ENCODE results near the gene LAMB2.

LAMB2 gene

DNA sequence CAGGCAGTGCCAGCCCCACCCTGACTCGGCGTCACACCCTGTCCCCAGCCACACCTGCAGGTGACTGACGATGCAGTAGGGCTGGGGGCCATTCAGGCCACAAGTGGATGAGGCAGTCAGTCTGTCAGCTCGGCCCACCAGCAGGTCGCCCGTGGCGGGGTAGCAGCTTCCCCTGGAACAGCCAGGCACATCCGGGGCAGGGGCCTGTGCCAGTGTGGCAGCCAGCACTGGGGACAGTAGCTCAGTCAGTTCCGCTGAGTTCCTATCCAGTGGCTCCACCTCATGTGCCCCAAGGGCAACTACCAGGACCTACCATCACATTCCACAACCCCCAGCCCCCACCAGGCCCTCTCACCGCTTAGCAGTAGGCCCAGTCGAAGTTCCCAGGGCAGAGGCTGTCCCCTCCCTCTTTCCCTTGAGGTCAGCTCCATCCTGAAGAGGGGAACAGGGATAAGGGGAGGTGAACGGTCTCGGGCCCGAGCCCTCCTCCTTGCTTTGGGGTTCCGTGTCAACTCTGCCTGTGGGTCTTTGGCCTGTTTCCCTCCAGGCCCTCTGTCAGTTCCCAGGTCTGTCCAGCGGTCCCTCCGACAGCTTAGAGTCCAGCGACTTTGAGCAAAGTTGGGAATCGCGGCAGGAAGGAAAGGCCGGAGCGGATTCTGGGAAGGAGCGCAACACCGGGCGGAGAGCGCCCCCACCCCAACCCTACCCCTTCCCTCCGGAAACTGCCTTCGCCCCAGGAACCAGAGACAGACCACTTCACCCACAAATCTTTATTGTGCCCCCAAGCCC is at the start of gene LAMB2:
TSS of gene LAMB2 (minus strand) at position 614 of the 789 bp plus-strand sequence. CDS start at position 431, 183 bp downstream.
- DNase-seq (ENCODE audit: low read depth): no peak

- no peak for DNase-seq (ENCODE audit: low read depth)
Observed at GRCh38 chr3:49181351-49181750, 48.5 kb upstream of the LAMB2 start.

GRCh38 chr3:49180116-49180515 is 47.3 kb upstream of the LAMB2 start:
- DNase-seq (ENCODE audit: low read depth): no peak

DNA sequence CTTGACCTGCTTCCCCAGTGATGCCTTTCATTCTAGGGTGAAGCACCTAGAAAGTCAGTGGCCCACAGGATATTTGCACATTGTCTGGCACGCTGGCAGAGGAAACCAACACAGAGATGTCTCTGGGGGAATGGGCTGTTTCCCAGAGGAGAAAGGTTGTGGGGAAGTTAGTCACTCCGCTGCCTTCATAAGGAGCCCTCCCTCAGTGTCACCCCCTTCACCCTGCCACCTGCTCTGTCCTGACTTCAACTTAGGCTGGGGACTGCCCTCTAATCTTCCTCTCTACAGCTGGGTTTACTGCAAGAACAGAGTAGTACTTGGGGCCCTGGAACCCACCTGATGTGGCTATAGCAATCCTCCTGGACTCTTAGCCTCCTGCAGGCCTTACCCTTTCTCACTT is 44.2 kb upstream of the LAMB2 start:
- no peak for DNase-seq (ENCODE audit: low read depth)

- no peak for DNase-seq (ENCODE audit: low read depth)
Observed at GRCh38 chr3:49175530-49175929, 42.7 kb upstream of the LAMB2 start.

DNA sequence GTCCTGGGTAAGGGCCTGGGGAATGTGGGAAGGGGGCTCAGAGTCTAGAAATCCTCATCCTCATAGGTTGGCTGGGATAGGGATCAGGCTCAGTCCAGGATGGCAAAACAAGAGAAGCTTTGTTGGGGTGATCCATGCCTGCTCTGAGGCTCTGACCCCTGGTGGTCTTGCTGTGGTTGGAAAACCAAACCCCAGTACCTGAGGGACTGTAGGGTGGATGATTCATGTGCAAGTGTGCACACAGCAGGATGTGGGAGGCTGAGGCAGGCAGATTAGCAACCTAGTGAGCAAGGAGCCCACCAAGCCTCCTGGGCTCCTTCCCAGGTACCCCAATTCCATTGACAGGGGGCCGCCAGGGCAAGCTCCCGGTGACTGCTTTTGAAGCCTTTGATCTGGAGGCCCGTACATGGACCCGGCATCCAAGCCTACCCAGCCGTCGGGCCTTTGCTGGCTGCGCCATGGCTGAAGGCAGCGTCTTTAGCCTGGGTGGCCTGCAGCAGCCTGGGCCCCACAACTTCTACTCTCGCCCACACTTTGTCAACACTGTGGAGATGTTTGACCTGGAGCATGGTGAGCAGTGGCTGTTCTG is 41.6 kb upstream of the LAMB2 start:
- DNase-seq (ENCODE audit: low read depth): no peak

- DNase-seq (ENCODE audit: low read depth): no peak
Observed at GRCh38 chr3:49173792-49174170, 40.9 kb upstream of the LAMB2 start.

DNA sequence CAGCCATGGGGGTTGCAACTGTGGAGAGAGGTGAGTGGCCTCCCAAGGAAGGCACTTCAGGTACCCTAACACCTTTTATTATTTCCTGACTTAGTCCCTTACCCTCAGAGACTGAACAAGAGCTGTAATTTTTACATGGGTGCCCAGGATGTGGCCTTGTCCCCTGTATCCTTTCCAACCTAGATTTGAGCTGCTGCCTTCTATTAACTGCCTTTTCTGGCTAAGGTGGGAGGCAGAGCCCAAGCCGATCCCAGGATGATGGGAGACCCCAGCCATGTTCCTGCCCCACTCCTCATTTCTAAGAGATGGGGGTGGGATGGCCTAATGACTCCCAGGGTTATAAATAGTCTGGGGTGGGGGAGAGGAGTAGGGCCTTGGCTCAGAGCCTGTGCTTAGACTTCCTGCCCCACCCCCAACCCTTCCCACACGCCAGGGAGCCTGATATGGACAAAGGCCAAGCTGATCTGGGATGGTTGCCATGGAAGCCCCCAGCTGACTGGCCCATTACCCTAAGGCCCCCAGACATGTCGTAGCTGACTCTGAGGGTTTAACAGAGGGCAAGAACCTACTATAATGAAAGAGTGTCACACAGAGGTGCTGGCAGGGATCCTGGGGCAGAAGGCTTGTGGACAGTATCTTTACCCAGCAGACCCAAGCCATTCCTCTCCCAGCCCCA is 40.4 kb upstream of the LAMB2 start:
- no peak for DNase-seq (ENCODE audit: low read depth)

GRCh38 chr3:49172551-49173041 is 39.7 kb upstream of the LAMB2 start:
- no peak for DNase-seq (ENCODE audit: low read depth)

DNA sequence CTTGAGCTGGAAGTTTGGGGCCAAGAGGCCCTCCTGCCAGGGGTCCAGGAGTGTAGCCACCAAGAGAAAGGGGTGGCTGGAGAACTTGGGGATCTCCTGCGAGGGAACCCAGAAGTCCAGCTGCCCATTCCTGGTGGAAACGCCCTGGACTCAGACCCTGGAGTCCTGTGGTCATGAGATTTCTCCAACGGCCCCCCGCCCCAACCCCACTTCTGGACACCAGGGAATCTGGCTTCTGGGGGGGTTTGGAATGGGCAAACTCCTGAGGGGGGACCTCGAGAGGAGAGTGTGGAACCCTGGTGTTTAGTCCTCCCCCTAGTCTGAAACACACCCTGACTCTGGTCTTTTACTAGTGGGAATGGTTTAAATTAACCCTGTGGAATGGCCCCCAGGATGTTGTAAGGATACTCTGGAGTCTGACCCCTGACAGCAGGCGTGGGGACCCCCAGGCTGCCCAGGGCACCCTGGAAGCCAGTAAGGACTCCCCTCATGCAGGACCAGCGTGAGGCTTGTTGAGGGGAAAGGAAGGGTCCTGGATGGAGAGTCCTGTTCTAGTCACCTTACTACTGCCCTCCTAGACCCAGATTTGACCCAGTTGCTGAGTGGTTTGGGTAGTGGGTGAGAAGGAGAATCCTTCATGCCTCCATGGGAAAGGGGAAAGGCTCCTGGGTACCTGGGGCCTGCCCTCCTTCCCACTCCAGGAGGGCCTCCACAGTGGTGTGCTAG is 39.1 kb upstream of the LAMB2 start:
- DNase-seq (ENCODE audit: low read depth): no peak

- peak; percentile 64 for DNase-seq (ENCODE audit: low read depth)
Observed at GRCh38 chr3:49171119-49171774, 38.4 kb upstream of the LAMB2 start, which contains the start of gene KLHDC8B. KLHDC8B (plus strand) TSS chr3:49171598; CDS start chr3:49172770, 1,172 bp downstream.

DNA sequence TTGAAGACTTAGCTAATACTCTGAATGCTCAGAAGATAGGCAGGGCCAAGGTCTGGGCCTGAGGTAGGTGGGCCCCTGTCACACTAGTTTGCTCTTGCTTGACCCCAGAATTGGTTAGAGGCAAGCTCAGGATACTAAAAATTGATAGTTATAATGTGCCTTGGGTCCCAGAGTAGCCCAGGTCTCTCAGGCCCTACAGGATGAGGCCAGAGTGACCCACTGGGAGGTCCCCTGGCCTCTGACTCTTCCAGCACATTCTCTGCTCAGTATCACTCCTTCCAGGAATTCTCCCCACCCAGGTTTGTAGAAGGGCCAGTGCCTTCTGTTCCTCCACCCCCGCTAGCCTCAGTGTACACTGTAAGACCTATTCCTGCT is 37.9 kb upstream of the LAMB2 start:
- no peak for DNase-seq (ENCODE audit: low read depth)

DNA sequence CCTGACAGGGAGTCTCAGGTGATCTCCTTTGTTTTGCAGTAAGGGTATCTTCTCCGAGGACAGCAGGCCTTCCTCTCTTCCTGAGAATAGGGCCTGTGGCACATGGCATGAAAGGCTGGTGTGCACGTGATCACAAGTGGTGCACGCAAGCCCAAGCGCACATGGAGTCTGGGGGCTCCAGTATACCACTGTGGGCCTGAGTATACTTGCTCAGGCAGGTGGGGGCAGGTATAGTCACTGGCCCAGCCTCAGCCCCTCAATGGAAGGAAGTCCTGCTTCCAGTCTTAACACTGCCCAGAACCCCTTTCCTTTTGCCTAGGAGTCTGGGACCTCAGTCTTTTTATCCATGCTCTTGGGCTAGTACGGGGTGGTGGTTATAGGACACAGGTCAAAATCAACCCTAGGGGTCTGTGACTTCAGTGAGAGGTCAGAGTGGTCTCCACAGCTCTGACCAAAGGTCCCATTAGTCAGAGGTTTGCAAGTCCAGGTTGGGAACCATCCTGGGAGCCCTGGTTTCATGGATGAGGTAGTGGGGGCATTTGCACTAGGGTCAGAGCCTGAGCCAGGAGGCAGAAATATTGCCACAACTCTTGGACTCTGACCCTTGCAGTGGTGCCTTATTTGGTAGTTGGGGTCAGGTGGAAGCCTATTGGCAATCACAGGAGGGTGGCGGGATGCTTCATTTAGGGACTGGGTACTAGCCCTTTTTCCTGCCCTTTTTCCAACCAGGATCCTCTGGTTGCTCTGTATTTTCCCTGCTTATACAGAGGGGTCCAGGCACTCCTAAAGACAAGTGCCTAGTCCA is 34.1 kb upstream of the LAMB2 start:
- DNase-seq (ENCODE audit: low read depth): no peak

- DNase-seq (ENCODE audit: low read depth): peak; percentile 47
Observed at GRCh38 chr3:49165771-49166751, 33.2 kb upstream of the LAMB2 start, which contains the start of gene CCDC71. CCDC71 (minus strand) TSS chr3:49166331; CDS start chr3:49164208, 2,123 bp downstream.

DNA sequence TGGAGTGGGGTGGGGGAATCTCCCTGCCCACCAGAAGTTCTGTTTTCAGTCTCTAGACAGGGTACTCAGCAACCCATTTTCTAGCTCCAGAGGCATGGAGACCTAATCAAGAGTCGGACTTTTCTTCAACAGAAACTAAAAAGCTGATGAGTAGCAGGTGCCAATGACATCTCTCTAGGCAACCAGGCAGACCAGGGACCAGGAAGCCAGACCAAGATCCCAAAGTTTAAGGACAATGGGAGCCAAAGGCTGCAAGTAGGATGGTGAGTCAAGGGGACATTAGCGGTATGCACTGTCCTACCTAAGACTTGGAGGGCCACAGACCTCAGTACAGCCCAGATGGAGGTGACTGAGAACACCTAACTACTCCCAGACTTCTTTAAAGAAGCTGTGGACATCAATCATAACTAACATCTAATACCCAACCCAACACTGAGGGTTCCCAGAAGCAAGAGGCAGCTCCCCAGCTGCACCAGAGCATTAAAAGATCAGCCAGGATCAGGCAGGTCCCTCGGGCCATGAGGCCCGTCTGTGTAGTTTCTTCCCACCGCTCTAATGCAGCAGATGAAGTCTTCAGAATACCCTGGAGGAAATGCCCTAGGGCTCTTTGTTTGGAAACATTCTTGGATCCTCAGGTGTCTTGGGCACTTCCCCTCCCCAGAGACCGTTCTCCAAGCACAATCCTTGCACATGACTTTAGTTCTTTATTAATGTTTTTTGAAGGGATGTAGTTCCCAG is 32.3 kb upstream of the LAMB2 start:
- DNase-seq (ENCODE audit: low read depth): no peak

GRCh38 chr3:49163609-49164008 is 30.8 kb upstream of the LAMB2 start:
- DNase-seq (ENCODE audit: low read depth): no peak

GRCh38 chr3:49162751-49163419 is 30.0 kb upstream of the LAMB2 start:
- DNase-seq (ENCODE audit: low read depth): no peak

DNA sequence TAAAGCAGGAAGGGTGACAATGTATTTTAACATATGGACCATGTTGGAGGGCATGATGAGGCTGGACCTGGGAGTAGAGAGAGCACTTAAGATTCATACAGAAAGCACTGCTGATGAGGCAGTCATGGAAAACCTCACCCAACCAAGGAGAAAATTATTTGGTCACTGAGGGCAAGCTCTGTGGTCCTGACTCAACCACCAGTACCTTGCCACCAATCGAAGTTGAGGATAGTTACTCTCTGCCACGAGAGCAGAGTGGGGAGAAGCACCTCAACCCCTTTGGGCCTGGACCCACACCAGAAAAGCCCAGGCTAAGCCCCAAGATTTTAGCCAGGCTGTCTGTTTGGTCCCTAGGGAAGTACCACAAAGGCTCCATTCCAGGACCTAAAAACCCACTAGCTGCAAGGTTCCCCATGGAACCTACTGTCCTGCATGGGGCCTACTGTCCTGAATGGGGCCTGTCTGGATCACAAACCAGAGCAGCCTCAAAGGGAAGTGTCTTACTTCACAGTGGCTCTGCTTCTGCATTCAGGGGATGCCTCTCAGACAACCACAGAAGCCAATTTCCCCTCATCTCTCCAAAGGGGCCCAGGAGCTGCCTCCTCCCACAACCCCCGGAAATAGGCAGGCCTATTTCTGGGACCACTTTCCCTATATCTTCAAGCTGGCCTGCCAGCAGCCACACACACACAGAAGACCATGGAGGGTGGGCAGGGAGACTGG is 29.1 kb upstream of the LAMB2 start:
- no peak for DNase-seq (ENCODE audit: low read depth)

Measured in stimulated activated CD8-positive, alpha-beta memory T cell treated with anti-CD3 and anti-CD28 coated beads, Interleukin-15, amount 100 ng/mL, for 1 hour (primary cell).